Spleen (tissue), 11 donors: ENCODE results near the gene NOVA1. TPM values are rescaled to one million over a fixed set of nuclear protein-coding genes. Genes with fewer than 3 reads are reported as not detected.

Experiments used
- DNase-seq: peaks from one replicate; pipeline ENCODE4 v3.0.0-alpha.2; 2020
- H3K27ac ChIP-seq, 8 donors: fragments of 200-600 bp; sonication (generic) in 7 of 8; 1 replicate in 4 of 8; 2 replicates in 4 of 8; pipeline versions ENCODE4 v1.5.0 to v1.8.0; 2016 to 2021; ENCODE audit warnings: inconsistent platforms in 4 of 8, mild to moderate bottlenecking in 4 of 8, moderate library complexity in 1 of 8
- H3K27me3 ChIP-seq, 7 donors: fragments of 200-600 bp; sonication (generic) in 6 of 7; replicated peaks in 1 of 7; 1 replicate in 4 of 7; 2 replicates in 3 of 7; pipeline versions ENCODE4 v1.5.0 to v1.8.0; 2016 to 2021; ENCODE audit warnings: inconsistent platforms in 3 of 7, mild to moderate bottlenecking in 1 of 7
- H3K36me3 ChIP-seq, 6 donors: fragments of 200-600 bp; sonication (generic) in 5 of 6; 1 replicate in 4 of 6; 2 replicates in 2 of 6; pipeline versions ENCODE4 v1.5.0 to v1.8.0; 2016 to 2021; ENCODE audit warnings: inconsistent platforms in 2 of 6
- H3K4me1 ChIP-seq, 6 donors: fragments of 200-600 bp; sonication (generic) in 5 of 6; 1 replicate in 3 of 6; 2 replicates in 3 of 6; pipeline versions ENCODE4 v1.5.0 to v1.8.0; 2016 to 2021; ENCODE audit warnings: inconsistent platforms in 3 of 6
- H3K4me3 ChIP-seq, 8 donors: fragments of 200-600 bp; sonication (generic) in 7 of 8; 1 replicate in 4 of 8; 2 replicates in 4 of 8; pipeline versions ENCODE4 v1.5.0 to v1.8.0; 2016 to 2021; ENCODE audit warnings: inconsistent platforms in 4 of 8, mild to moderate bottlenecking in 4 of 8, moderate library complexity in 2 of 8
- H3K9me3 ChIP-seq, 8 donors: fragments of 200-600 bp; sonication (generic) in 7 of 8; 1 replicate in 4 of 8; 2 replicates in 4 of 8; pipeline versions ENCODE4 v1.5.0 to v1.8.0; 2016 to 2021; ENCODE audit warnings: inconsistent platforms in 4 of 8
- CTCF ChIP-seq, 11 experiments: fragments of 200-600 bp in 7 of 11; fragments of 450-650 bp in 4 of 11; sonication (generic) in 4 of 11; IDR thresholded peaks in 8 of 11; conservative IDR thresholded peaks in 3 of 11; 1 replicate in 7 of 11; 2 replicates in 4 of 11; pipeline versions ENCODE4 v1.4.0 to v1.8.0; 2016 to 2021; ENCODE audit warnings: antibody characterized with exemption in 11 of 11, inconsistent platforms in 4 of 11, mild to moderate bottlenecking in 1 of 11
- POLR2A ChIP-seq, 3 donors: fragments of 450-650 bp; IDR thresholded peaks; one replicate each; pipeline ENCODE4 v1.5.1; 2017; ENCODE audit warnings: antibody characterized with exemption in 3 of 3, mild to moderate bottlenecking in 1 of 3
- POLR2AphosphoS5 ChIP-seq, 3 donors: sonication (generic); formaldehyde crosslinking; IDR thresholded peaks; one replicate each; pipeline ENCODE4 v1.5.1; 2017; ENCODE audit warnings: antibody characterized with exemption in 3 of 3
- WGBS, 5 donors: extraction: QIAGEN DNeasy Blood & Tissue Kit in 3 of 5; methylation state at CpG; one replicate each; pipeline versions ENCODE4 v1.1.5 to v1.1.7; 2013 to 2018; 5-methylcytosine and 5-hydroxymethylcytosine counted together
- intact Hi-C: fragments of 100-400 bp; cut with DNase I; formaldehyde crosslinking; loops from one replicate; pipeline ENCODE4 v1.15.0; 2023; ENCODE audit warnings: low total_unique reads
- polyA plus RNA-seq, 3 donors: library from polyadenylated mRNA; stranded (reverse); fragments of 200-250 nt; gene quantifications; one replicate each; pipeline ENCODE4 v1.2.1, GENCODE V29; 2013
- total RNA-seq, 7 donors: library from RNA; depleted of rRNA in 3 of 7; stranded (reverse); fragments of >200 nt in 3 of 7; fragmentation: NEBNext Ultra II Directional in 4 of 7; extraction: Animal tissue kit (Norgen Biotek cat#: 25700) in 4 of 7; gene quantifications; one replicate each; pipeline versions ENCODE4 v1.1.0 to v1.2.1, GENCODE V29; 2016 to 2021
- donor health status: healthy with polysubstance abuse.
- donor health status: DM: no; HTN: no; CAD: no; lungs with moderate emphysema.
- donor health status: DM: no; HTN: no; CAD: no.
- donor health status: Bipolar disorder and iron deficiency.
- donor health status: healthy.
- donor health status: DM: no; HTN: no; CAD: no.
- donor health status: DM: yes; HTN: yes; CAD: no.

Gene NOVA1
- total and polyA plus RNA-seq, 10 donors = 0.59 to 4.0 (median 2.4) TPM

- no peak for DNase-seq
- H3K4me3 ChIP-seq = peak overlapping the region in 1 of 8 donors; percentile 71
- H3K9me3 ChIP-seq = peaks cover 0 to 5% (median 0%) of the 10 kb centered on the region in 8 donors
- intact Hi-C loops = no loop called here
- peaks cover 0 to 11% (median 0%) of the 10 kb centered on the region in 6 donors for H3K4me1 ChIP-seq
- H3K36me3 ChIP-seq = no peaks in the 10 kb centered on the region
- TF ChIP-seq CTCF (IDR thresholded peaks at IDR 0.05 in 8 of 11, conservative IDR thresholded peaks at IDR 0.05 in 3 of 11) (no peak), POLR2A (IDR thresholded peaks at IDR 0.05) (no peak)
- WGBS, 5 donors = 36 to 51% (median 40%) methylated on average over 7 of the region's 7 CpGs
- no peak overlapping the region for H3K27ac ChIP-seq
- H3K27me3 ChIP-seq = peaks cover 0 to 48% (median 0%) of the 10 kb centered on the region in 7 donors
Observed at GRCh38 chr14:26599291-26599690, 1.5 kb upstream of the NOVA1 start.

- peaks cover 0 to 5% (median 0%) of the 10 kb centered on the region in 8 donors for H3K9me3 ChIP-seq
- TF ChIP-seq POLR2A (IDR thresholded peaks at IDR 0.05) = no peak
- WGBS, 5 donors = 3 to 8% (median 6%) methylated on average over 18 of the region's 18 CpGs
- H3K4me1 ChIP-seq = peaks cover 0 to 11% (median 0%) of the 10 kb centered on the region in 6 donors
- peaks cover 0 to 48% (median 0%) of the 10 kb centered on the region in 7 donors for H3K27me3 ChIP-seq
- no peak for DNase-seq
- H3K27ac ChIP-seq = peak overlapping the region in 7 of 8 donors; percentile 8 to 74 (median 71)
- H3K36me3 ChIP-seq = no peaks in the 10 kb centered on the region
- peak overlapping the region; percentile 33 to 71 (median 52) for H3K4me3 ChIP-seq
- intact Hi-C loops = no loop called here
Observed at GRCh38 chr14:26598672-26599131, 869 bp upstream of the NOVA1 start.

- TF ChIP-seq POLR2A (IDR thresholded peaks at IDR 0.05) (no peak), POLR2AphosphoS5 (IDR thresholded peaks at IDR 0.05) (peak; percentile 24 to 66 (median 60))
- intact Hi-C loops = no loop called here
- peaks cover 0 to 48% (median 0%) of the 10 kb centered on the region in 7 donors for H3K27me3 ChIP-seq
- H3K4me3 ChIP-seq = peak overlapping the region; percentile 33 to 71 (median 52)
- H3K36me3 ChIP-seq = no peaks in the 10 kb centered on the region
- 1 to 14% (median 2%) methylated on average over 10 to 54 of the region's 54 CpGs for WGBS, 5 donors
- H3K27ac ChIP-seq = peak overlapping the region in 7 of 8 donors; percentile 8 to 74 (median 71)
- H3K4me1 ChIP-seq = peaks cover 0 to 11% (median 0%) of the 10 kb centered on the region in 6 donors
- DNase-seq = peak; percentile 69
- peaks cover 0 to 5% (median 0%) of the 10 kb centered on the region in 8 donors for H3K9me3 ChIP-seq
Observed at GRCh38 chr14:26598081-26598671, 343 bp upstream of the NOVA1 start.

- 3 to 9% (median 5%) methylated on average over 24 to 33 of the region's 33 CpGs for WGBS, 5 donors
- peak; percentile 67 for DNase-seq
- TF ChIP-seq POLR2AphosphoS5 (IDR thresholded peaks at IDR 0.05) (no peak), CTCF (IDR thresholded peaks at IDR 0.05 in 8 of 11, conservative IDR thresholded peaks at IDR 0.05 in 3 of 11) (no peak), POLR2A (IDR thresholded peaks at IDR 0.05) (no peak)
- peak overlapping the region in 4 of 8 donors; percentile 28 to 72 (median 55) for H3K27ac ChIP-seq
- peaks cover 0 to 11% (median 0%) of the 10 kb centered on the region in 6 donors for H3K4me1 ChIP-seq
- intact Hi-C loops = no loop called here
- no peaks in the 10 kb centered on the region for H3K36me3 ChIP-seq
- peaks cover 0 to 5% (median 0%) of the 10 kb centered on the region in 8 donors for H3K9me3 ChIP-seq
- H3K27me3 ChIP-seq = peaks cover 0 to 48% (median 0%) of the 10 kb centered on the region in 7 donors
- peak overlapping the region; percentile 33 to 71 (median 52) for H3K4me3 ChIP-seq
Observed at GRCh38 chr14:26597071-26597588, 703 bp downstream of the NOVA1 start.

DNA sequence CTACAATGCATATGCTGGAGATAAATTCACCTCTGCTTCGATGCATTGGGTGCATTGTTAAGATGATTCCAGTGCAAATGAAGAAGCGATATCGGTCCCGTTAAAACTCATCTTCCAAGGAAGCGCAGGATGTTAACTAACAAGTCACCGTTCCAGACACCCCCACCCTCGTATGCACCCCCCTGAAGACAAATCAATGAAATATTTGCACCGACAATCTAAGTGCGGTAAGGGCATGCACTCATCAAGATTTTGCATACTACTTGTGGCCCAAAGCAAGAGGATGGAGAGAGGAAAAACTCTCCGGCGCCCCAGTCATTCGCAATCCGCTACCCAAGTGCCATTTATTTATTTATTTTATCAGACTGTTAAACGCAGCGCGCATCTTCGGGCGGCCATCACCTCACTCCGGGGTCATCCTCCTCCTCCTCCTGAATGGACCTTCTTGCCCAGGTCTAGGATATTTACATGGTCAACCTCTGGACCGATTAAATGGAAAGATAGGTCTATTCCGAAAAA lies 1.2 kb downstream of the NOVA1 start:
- Histone ChIP-seq H3K27me3 (peaks cover 0 to 48% (median 0%) of the 10 kb centered on the region in 7 donors), H3K4me1 (peaks cover 0 to 11% (median 0%) of the 10 kb centered on the region in 6 donors), H3K36me3 (no peaks in the 10 kb centered on the region), H3K27ac (no peak overlapping the region), H3K9me3 (peaks cover 0 to 5% (median 0%) of the 10 kb centered on the region in 8 donors), H3K4me3 (peak overlapping the region; percentile 21 to 71 (median 52))
- TF ChIP-seq POLR2AphosphoS5 (IDR thresholded peaks at IDR 0.05) (no peak), CTCF (IDR thresholded peaks at IDR 0.05 in 8 of 11, conservative IDR thresholded peaks at IDR 0.05 in 3 of 11) (no peak), POLR2A (IDR thresholded peaks at IDR 0.05) (no peak)
- DNase-seq = no peak
- intact Hi-C loops = no loop called here
- WGBS, 5 donors = 6 to 12% (median 7%) methylated on average over 21 of the region's 21 CpGs
